ENCODE results near the gene KCNQ1OT1. TPM values are rescaled to one million over a fixed set of nuclear protein-coding genes. Genes with fewer than 3 reads are reported as not detected.

KCNQ1OT1 gene
- total RNA-seq, 4 donors from 2014 or later: 0.16 to 0.61 (median 0.30) TPM

DNA sequence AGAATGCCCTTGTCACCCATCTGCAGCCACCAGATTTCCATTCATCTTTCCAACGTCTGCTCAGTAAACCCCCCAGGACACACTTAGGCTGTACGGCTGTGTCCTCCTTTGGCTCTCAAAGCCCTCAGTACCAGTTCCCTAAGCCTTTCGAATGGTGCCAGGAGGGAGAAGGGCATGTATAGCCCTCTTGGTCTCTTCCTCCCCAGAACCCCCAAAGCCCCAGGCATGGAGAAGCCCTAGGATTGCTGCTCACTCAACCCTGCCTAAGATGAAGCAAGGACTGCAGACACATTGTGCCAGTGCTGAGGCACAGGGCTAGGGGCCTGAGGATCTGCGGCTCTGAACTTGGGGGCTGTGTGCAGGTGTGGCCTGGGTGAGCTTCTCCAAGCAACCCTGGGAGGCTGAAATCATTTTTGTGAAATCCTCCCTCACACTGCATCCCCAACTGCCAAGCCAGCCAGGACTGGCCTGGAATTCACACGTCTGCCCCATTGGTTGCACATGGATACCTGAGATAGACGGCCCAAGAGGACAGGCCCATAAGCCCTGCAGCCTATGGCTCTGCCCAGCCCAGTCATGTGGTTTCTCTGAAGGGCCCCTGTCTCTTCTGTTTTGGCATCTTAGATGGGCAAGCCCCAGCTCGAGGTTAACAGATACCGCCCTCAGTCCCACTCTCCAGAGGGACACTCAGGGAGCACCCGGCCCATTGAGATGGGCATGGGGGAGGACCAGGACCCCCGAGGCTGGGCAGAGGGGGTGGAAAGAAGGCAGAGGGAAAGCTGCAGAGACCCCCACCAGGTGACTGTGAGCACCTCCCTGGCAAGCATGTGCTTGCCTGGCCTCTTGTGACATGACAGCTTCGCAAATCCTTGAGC is 34.0 kb downstream of the KCNQ1OT1 start:
- no peaks in the 10 kb centered on the region for H3K27me3 ChIP-seq
- H3K27ac ChIP-seq: no peak overlapping the region
- H3K4me1 ChIP-seq: no peaks in the 10 kb centered on the region
- H3K9me3 ChIP-seq: no peaks in the 10 kb centered on the region
- no peak overlapping the region for H3K4me3 ChIP-seq
- TF ChIP-seq POLR2A (IDR thresholded peaks at IDR 0.05) (no peak), CTCF (IDR thresholded peaks at IDR 0.05 in 4 of 5, conservative IDR thresholded peaks at IDR 0.05 in 1 of 5) (no peak)
- no peak for DNase-seq
- in situ Hi-C loops (cut with MboI; ENCODE audit: low sequenced_read_pairs in 4 of 4) (no loop called here), intact Hi-C loops (cut with DNase I; ENCODE audit: low total_unique reads) (no loop called here)
- ATAC-seq: no peak
- H3K36me3 ChIP-seq: no peaks in the 10 kb centered on the region

- Histone ChIP-seq H3K4me1 (no peaks in the 10 kb centered on the region), H3K4me3 (no peak overlapping the region), H3K27me3 (no peaks in the 10 kb centered on the region), H3K9me3 (no peaks in the 10 kb centered on the region), H3K27ac (no peak overlapping the region), H3K36me3 (no peaks in the 10 kb centered on the region)
- no peak for TF ChIP-seq POLR2A (IDR thresholded peaks at IDR 0.05)
- no peak for TF ChIP-seq CTCF (IDR thresholded peaks at IDR 0.05 in 4 of 5, conservative IDR thresholded peaks at IDR 0.05 in 1 of 5)
- in situ Hi-C loops (cut with MboI; ENCODE audit: low sequenced_read_pairs in 4 of 4): no loop called here
- ATAC-seq (no peak), DNase-seq (no peak)
- intact Hi-C loops (cut with DNase I; ENCODE audit: low total_unique reads): no loop called here
These were observed 34.8 kb downstream of the KCNQ1OT1 start for GRCh38 chr11:2664791-2665525.

GRCh38 chr11:2664376-2664775 is 35.4 kb downstream of the KCNQ1OT1 start:
- intact Hi-C loops (cut with DNase I; ENCODE audit: low total_unique reads): no loop called here
- in situ Hi-C loops (cut with MboI; ENCODE audit: low sequenced_read_pairs in 4 of 4): no loop called here

DNA sequence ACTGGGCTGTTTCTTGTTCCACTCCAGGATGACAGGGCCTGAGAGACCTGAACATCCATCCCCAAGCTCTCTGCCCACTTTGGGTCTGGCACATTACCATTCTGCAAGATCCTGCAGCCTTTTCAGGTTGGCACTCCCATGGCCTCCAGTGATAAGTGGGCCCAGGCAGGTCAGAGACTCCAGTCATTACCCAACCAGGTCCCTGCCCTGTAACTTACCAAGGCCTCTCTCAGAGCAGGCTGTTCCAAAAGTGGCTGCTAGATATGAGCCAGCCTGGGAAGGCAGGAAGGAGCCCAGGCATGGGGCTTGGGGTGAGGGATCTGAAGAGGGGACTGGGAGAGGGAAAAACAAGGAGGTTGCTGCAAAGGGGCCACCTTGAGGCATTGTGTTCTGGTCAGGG is 35.9 kb downstream of the KCNQ1OT1 start:
- H3K4me3 ChIP-seq: no peak overlapping the region
- ATAC-seq (no peak), DNase-seq (no peak)
- H3K27ac ChIP-seq: no peak overlapping the region
- peaks cover 0 to 3% of the 10 kb centered on the region in 2 donors for H3K4me1 ChIP-seq
- intact Hi-C loops (cut with DNase I; ENCODE audit: low total_unique reads): no loop called here
- H3K27me3 ChIP-seq: no peaks in the 10 kb centered on the region
- no peaks in the 10 kb centered on the region for H3K36me3 ChIP-seq
- in situ Hi-C loops (cut with MboI; ENCODE audit: low sequenced_read_pairs in 4 of 4): no loop called here
- TF ChIP-seq CTCF (IDR thresholded peaks at IDR 0.05 in 4 of 5, conservative IDR thresholded peaks at IDR 0.05 in 1 of 5) (no peak), POLR2A (IDR thresholded peaks at IDR 0.05) (no peak)
- H3K9me3 ChIP-seq: no peaks in the 10 kb centered on the region

More at GRCh38 chr11:2664376-2664775, 35.4 kb downstream of the KCNQ1OT1 start:
- no peak for TF ChIP-seq POLR2A (IDR thresholded peaks at IDR 0.05)
- no peak for TF ChIP-seq CTCF (IDR thresholded peaks at IDR 0.05 in 4 of 5, conservative IDR thresholded peaks at IDR 0.05 in 1 of 5)
- no peaks in the 10 kb centered on the region for H3K36me3 ChIP-seq
- ATAC-seq (no peak), DNase-seq (no peak)
- no peak overlapping the region for H3K4me3 ChIP-seq
- H3K4me1 ChIP-seq: no peaks in the 10 kb centered on the region
- no peaks in the 10 kb centered on the region for H3K9me3 ChIP-seq
- no peak overlapping the region for H3K27ac ChIP-seq
- no peaks in the 10 kb centered on the region for H3K27me3 ChIP-seq

All from gastrocnemius medialis (tissue), 4 donors.